ENCODE data around the gene TWF1.
A peak's percentile ranks its signal among the peaks of the same experiment; 100 is the strongest.
"Not testable (repeated sequence)": the region's sequence is repeated elsewhere in the genome, so short reads cannot be mapped to it uniquely, and the experiment has no call there.

The TWF1 gene

GRCh38 chr12:43797561-43798217 lies 8.4 kb downstream of the TWF1 start:
- DNase-seq, result no peak

GRCh38 chr12:43795716-43796280 lies 10.3 kb downstream of the TWF1 start:
- no peak for DNase-seq

- no peak for DNase-seq
Observed at GRCh38 chr12:43789941-43790340, 16.2 kb downstream of the TWF1 start.

GRCh38 chr12:43786899-43787693 lies 19.0 kb downstream of the TWF1 start:
- no peak for DNase-seq

- DNase-seq, result no peak
Observed at GRCh38 chr12:43776498-43776897, 29.6 kb downstream of the TWF1 start.

- DNase-seq, result no peak
Observed at GRCh38 chr12:43766291-43766690, 39.8 kb downstream of the TWF1 start.

- DNase-seq, result no peak
Observed at GRCh38 chr12:43764528-43764927, 41.6 kb downstream of the TWF1 start.

GRCh38 chr12:43763769-43764168 lies 42.3 kb downstream of the TWF1 start:
- no peak for DNase-seq

GRCh38 chr12:43762596-43762995 lies 43.5 kb downstream of the TWF1 start:
- no peak for DNase-seq

GRCh38 chr12:43761500-43761899 lies 44.6 kb downstream of the TWF1 start:
- DNase-seq, result no peak

GRCh38 chr12:43760396-43760795 lies 45.7 kb downstream of the TWF1 start:
- DNase-seq, result no peak

- DNase-seq, result peak; percentile 94
Observed at GRCh38 chr12:43758728-43759563, 47.2 kb downstream of the TWF1 start, which contains the start of the genes IRAK4 and PUS7L. TSS of gene IRAK4 (plus strand) at chr12:43758951. CDS start at chr12:43768112, 9,161 bp downstream. TSS of gene PUS7L (minus strand) at chr12:43758790. CDS start at chr12:43755245, 3,545 bp downstream.

GRCh38 chr12:43758247-43758727 lies 47.8 kb downstream of the TWF1 start:
- no peak for DNase-seq

- DNase-seq, result no peak
Observed at GRCh38 chr12:43754015-43754414, 52.1 kb downstream of the TWF1 start.

GRCh38 chr12:43751360-43751759 lies 54.8 kb downstream of the TWF1 start:
- DNase-seq, result not testable (repeated sequence)

- no peak for DNase-seq
Observed at GRCh38 chr12:43750814-43751213, 55.3 kb downstream of the TWF1 start.

- no peak for DNase-seq
Observed at GRCh38 chr12:43749016-43749415, 57.1 kb downstream of the TWF1 start.

GRCh38 chr12:43744826-43745225 lies 61.3 kb downstream of the TWF1 start:
- DNase-seq, result no peak

Data from amniotic stem cell (primary cell).